OCI-LY1 (cell line): ENCODE data around the gene NUP214.

ENCODE experiments used
- H2AFZ ChIP-seq: fragments of 200-600 bp; sonication (generic), shearing (Covaris generic); 2 replicates; pipeline ENCODE4 v1.6.0; 2014; ENCODE audit warnings: antibody characterized with exemption, mild to moderate bottlenecking, low read length
- H3F3A ChIP-seq: fragments of 200-600 bp; sonication (generic), shearing (Covaris generic); 2 replicates; pipeline ENCODE4 v1.6.0; 2014; ENCODE audit warnings: mild to moderate bottlenecking, antibody characterized with exemption, low read length, moderate library complexity; ENCODE audit not compliant: insufficient read depth
- H3K27ac ChIP-seq: fragments of 200-600 bp; sonication (generic); 2 replicates; pipeline ENCODE4 v1.5.1; 2014; ENCODE audit warnings: low read length, mixed run types, mild to moderate bottlenecking, low read depth; ENCODE audit not compliant: poor library complexity, severe bottlenecking
- H3K27me3 ChIP-seq: fragments of 200-600 bp; sonication (generic); 2 replicates; pipeline ENCODE4 v1.6.0; 2014; ENCODE audit warnings: antibody characterized with exemption, mild to moderate bottlenecking, low read length, moderate library complexity; ENCODE audit not compliant: insufficient read depth
- H3K36me3 ChIP-seq: fragments of 200-600 bp; sonication (generic); 2 replicates; pipeline ENCODE4 v1.6.1; 2014; ENCODE audit warnings: mild to moderate bottlenecking, antibody characterized with exemption, low read length, moderate library complexity, mixed read lengths; ENCODE audit not compliant: insufficient read depth
- H3K4me1 ChIP-seq: fragments of 200-600 bp; sonication (generic); 2 replicates; pipeline ENCODE4 v1.5.1; 2014; ENCODE audit warnings: mild to moderate bottlenecking, low read length, moderate library complexity; ENCODE audit not compliant: insufficient read depth, severe bottlenecking
- H3K4me2 ChIP-seq: fragments of 200-600 bp; sonication (generic), shearing (Covaris generic); 2 replicates; pipeline ENCODE4 v1.6.1; 2014; ENCODE audit warnings: low read length
- H3K4me3 ChIP-seq: fragments of 200-600 bp; sonication (generic); 2 replicates; pipeline ENCODE4 v1.5.1; 2014; ENCODE audit warnings: low read length, low read depth, mild to moderate bottlenecking, mixed read lengths; ENCODE audit not compliant: poor library complexity, severe bottlenecking
- H3K79me2 ChIP-seq: fragments of 200-600 bp; shearing (Covaris generic); 2 replicates; pipeline ENCODE4 v1.6.1; 2016; ENCODE audit warnings: mixed run types, low read length, mixed read lengths; ENCODE audit not compliant: insufficient read depth
- H3K9ac ChIP-seq: fragments of 200-600 bp; sonication (generic), shearing (Covaris generic); 2 replicates; pipeline ENCODE4 v1.6.1; 2014; ENCODE audit warnings: mild to moderate bottlenecking, low read length, mixed read lengths
- H3K9me2 ChIP-seq: fragments of 200-600 bp; sonication (generic), shearing (Covaris generic); 2 replicates; pipeline ENCODE4 v1.6.1; 2014; ENCODE audit warnings: low read depth, mild to moderate bottlenecking, low read length, mixed read lengths
- H3K9me3 ChIP-seq: fragments of 200-600 bp; shearing (Covaris generic); 2 replicates; pipeline ENCODE4 v1.6.1; 2014; ENCODE audit warnings: low read length, mixed read lengths
- H4K20me1 ChIP-seq: fragments of 200-600 bp; sonication (generic), shearing (Covaris generic); 2 replicates; pipeline ENCODE4 v1.6.0; 2016; ENCODE audit warnings: mild to moderate bottlenecking, low read length; ENCODE audit not compliant: insufficient read depth
- EZH2 ChIP-seq: fragments of 200-600 bp; sonication (generic), shearing (Covaris generic); IDR thresholded peaks from 2 replicates; pipeline ENCODE4 v1.8.0; 2017; ENCODE audit warnings: borderline replicate concordance, mixed run types, mild to moderate bottlenecking, antibody characterized with exemption, low read length, moderate library complexity, mixed read lengths
- TF ChIP-seq, protein P1 (sequence below): fragments of 200-600 bp; sonication (generic), shearing (Covaris generic); IDR thresholded peaks from 2 replicates; pipeline ENCODE4 v1.5.1; 2017; ENCODE audit warnings: mild to moderate bottlenecking, antibody characterized with exemption, low read length, moderate library complexity, mixed read lengths

NUP214 gene

DNA sequence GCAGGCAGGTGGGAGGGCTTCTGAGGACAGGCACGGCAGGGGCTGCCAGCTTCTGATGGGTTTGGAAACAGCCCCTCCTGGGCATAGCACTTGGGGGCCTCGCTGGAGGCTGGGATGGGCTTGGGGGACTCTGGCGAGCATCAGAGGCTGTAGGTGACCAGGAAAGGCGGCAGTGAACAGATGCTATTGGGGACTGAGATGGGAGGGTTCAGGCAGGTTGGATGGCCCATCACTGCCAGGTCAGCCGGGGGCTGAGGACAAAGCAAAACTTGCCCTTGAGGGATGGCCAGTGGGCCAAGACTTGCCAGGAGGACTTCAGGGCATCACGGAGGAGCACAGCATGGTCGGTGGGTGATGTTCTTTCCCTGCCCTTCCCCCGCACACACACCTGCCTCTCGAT is 22.4 kb upstream of the NUP214 start:
- H3K4me2 ChIP-seq = no peak overlapping the region
- H3F3A ChIP-seq = no peaks in the 10 kb centered on the region
- no peak overlapping the region for H2AFZ ChIP-seq
- H3K27me3 ChIP-seq = no peaks in the 10 kb centered on the region
- no peak overlapping the region for H3K27ac ChIP-seq
- H3K9me2 ChIP-seq = no peaks in the 10 kb centered on the region
- H3K9ac ChIP-seq = no peak overlapping the region
- no peaks in the 10 kb centered on the region for H3K4me1 ChIP-seq
- no peak for TF ChIP-seq EZH2
- TF ChIP-seq, protein P1, sequence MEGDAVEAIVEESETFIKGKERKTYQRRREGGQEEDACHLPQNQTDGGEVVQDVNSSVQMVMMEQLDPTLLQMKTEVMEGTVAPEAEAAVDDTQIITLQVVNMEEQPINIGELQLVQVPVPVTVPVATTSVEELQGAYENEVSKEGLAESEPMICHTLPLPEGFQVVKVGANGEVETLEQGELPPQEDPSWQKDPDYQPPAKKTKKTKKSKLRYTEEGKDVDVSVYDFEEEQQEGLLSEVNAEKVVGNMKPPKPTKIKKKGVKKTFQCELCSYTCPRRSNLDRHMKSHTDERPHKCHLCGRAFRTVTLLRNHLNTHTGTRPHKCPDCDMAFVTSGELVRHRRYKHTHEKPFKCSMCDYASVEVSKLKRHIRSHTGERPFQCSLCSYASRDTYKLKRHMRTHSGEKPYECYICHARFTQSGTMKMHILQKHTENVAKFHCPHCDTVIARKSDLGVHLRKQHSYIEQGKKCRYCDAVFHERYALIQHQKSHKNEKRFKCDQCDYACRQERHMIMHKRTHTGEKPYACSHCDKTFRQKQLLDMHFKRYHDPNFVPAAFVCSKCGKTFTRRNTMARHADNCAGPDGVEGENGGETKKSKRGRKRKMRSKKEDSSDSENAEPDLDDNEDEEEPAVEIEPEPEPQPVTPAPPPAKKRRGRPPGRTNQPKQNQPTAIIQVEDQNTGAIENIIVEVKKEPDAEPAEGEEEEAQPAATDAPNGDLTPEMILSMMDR = no peak
- no peaks in the 10 kb centered on the region for H3K9me3 ChIP-seq
- no peaks in the 10 kb centered on the region for H3K36me3 ChIP-seq
- H3K4me3 ChIP-seq = no peak overlapping the region
- no peaks in the 10 kb centered on the region for H3K79me2 ChIP-seq
- H4K20me1 ChIP-seq = no peaks in the 10 kb centered on the region

DNA sequence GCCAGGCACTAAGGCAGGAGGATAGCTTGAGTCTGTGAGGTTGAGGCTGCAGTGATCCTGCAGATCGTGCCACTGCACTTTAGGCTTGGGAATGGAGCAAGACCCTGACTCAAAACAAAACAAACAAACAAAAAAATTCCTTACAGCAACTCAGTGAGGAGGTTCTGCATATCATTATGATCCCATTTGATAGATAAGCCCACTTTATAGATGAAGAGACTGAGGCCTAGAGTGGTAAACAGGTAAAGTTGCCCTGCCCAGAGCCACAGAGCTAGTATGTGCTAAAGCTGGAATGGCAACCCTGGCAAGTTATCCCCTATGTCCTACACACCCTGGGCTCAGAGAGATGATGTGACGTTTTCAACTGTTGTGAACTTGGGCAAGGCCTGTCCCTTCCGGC is 21.9 kb upstream of the NUP214 start:
- Histone ChIP-seq H3K4me2 (no peak overlapping the region), H3K27ac (no peak overlapping the region), H3K9me2 (no peaks in the 10 kb centered on the region), H3K79me2 (no peaks in the 10 kb centered on the region), H3K4me3 (no peak overlapping the region), H3K4me1 (no peaks in the 10 kb centered on the region), H3F3A (no peaks in the 10 kb centered on the region), H4K20me1 (no peaks in the 10 kb centered on the region), H3K27me3 (no peaks in the 10 kb centered on the region), H3K9ac (no peak overlapping the region), H3K36me3 (no peaks in the 10 kb centered on the region), H2AFZ (no peak overlapping the region), H3K9me3 (no peaks in the 10 kb centered on the region)
- TF ChIP-seq EZH2 = no peak
- TF ChIP-seq, protein P1 = no peak

DNA sequence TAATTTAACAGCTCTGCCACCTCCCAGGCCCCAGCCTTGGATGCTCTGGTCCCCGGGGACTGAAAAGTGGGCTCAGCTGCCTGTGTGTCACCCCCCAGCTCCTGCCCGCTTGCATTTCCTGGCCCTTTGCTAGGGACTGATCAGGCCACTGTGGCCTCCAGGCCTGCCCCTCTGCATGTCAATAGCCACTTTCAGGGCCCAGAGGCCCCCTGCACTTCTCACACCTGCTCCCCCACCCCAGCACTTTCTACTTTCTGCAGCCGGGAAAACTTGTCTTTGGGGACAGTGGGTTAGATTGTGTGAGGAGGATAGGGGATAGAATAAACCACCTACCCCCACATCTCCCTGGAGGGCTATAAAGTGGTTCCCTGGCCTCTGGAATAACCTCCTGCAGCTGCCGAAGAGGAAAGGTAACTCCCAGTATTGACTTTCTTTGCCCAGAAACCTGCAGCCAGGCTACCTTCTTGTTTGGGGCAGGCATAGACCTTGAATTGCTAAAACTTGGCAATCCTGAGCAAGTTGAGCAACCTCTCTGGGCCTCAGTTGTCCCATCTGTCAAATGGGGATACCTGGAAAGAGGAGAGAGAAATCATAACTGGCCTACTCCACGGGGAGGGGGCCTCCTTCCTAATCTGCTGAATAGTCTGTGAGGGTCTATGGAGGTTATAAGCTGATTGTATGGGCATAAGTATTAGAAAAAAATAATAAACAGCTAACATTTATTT is 21.2 kb upstream of the NUP214 start:
- no peak for TF ChIP-seq EZH2
- TF ChIP-seq, protein P1 = no peak
- Histone ChIP-seq H3K9me3 (no peaks in the 10 kb centered on the region), H3K79me2 (no peaks in the 10 kb centered on the region), H3K36me3 (no peaks in the 10 kb centered on the region), H3K9me2 (no peaks in the 10 kb centered on the region), H3K4me3 (no peak overlapping the region), H4K20me1 (no peaks in the 10 kb centered on the region), H3K4me1 (no peaks in the 10 kb centered on the region), H3K9ac (no peak overlapping the region), H3F3A (no peaks in the 10 kb centered on the region), H2AFZ (no peak overlapping the region), H3K4me2 (no peak overlapping the region), H3K27me3 (no peaks in the 10 kb centered on the region), H3K27ac (no peak overlapping the region)
